ENCODE measurements around the gene HOMER1.

The HOMER1 gene

GRCh38 chr5:79464695-79465332, 49.1 kb downstream of the HOMER1 start:
- Histone ChIP-seq H3K4me1 (ENCODE audit: control insufficient read depth, low read length) (no peaks in the 10 kb centered on the region), H3K27ac (ENCODE audit: low read depth, low read length) (no peak overlapping the region), H3K4me2 (ENCODE audit: low read length) (no peak overlapping the region), H3K9me2 (replicated peaks; ENCODE audit: control insufficient read depth, low read length) (no peaks in the 10 kb centered on the region), H3K9me3 (ENCODE audit: control insufficient read depth, insufficient read depth, low read length) (no peaks in the 10 kb centered on the region), H3K27me3 (ENCODE audit: control insufficient read depth, low read length) (peaks cover 12% of the 10 kb centered on the region), H3F3A (ENCODE audit: control insufficient read depth, insufficient read depth) (no peaks in the 10 kb centered on the region), H4K20me1 (ENCODE audit: control insufficient read depth, insufficient read depth, low read depth, low read length) (no peaks in the 10 kb centered on the region), H3K4me3 (ENCODE audit: low read length) (no peak overlapping the region), H3K79me2 (ENCODE audit: control insufficient read depth, low read length) (no peaks in the 10 kb centered on the region), H3K36me3 (ENCODE audit: control insufficient read depth, low read length) (no peaks in the 10 kb centered on the region)
- peak; percentile 68 for TF ChIP-seq CTCF (IDR thresholded peaks at IDR 0.05; ENCODE audit: low read depth, low read length, poor library complexity, severe bottlenecking)
- TF ChIP-seq EZH2phosphoT487 (IDR thresholded peaks at IDR 0.05; ENCODE audit: borderline replicate concordance, low read length): no peak

- H3K27ac ChIP-seq (ENCODE audit: low read depth, low read length): no peak overlapping the region
- no peak overlapping the region for H3K4me2 ChIP-seq (ENCODE audit: low read length)
- TF ChIP-seq EZH2phosphoT487 (IDR thresholded peaks at IDR 0.05; ENCODE audit: borderline replicate concordance, low read length): no peak
- no peak for TF ChIP-seq CTCF (IDR thresholded peaks at IDR 0.05; ENCODE audit: low read depth, low read length, poor library complexity, severe bottlenecking)
- no peaks in the 10 kb centered on the region for H3K4me1 ChIP-seq (ENCODE audit: control insufficient read depth, low read length)
- no peaks in the 10 kb centered on the region for H3K9me2 ChIP-seq (replicated peaks; ENCODE audit: control insufficient read depth, low read length)
- H3K9me3 ChIP-seq (ENCODE audit: control insufficient read depth, insufficient read depth, low read length): no peaks in the 10 kb centered on the region
- no peaks in the 10 kb centered on the region for H4K20me1 ChIP-seq (ENCODE audit: control insufficient read depth, insufficient read depth, low read depth, low read length)
- peaks cover 12% of the 10 kb centered on the region for H3K27me3 ChIP-seq (ENCODE audit: control insufficient read depth, low read length)
- no peaks in the 10 kb centered on the region for H3K36me3 ChIP-seq (ENCODE audit: control insufficient read depth, low read length)
- no peak overlapping the region for H3K4me3 ChIP-seq (ENCODE audit: low read length)
- H3F3A ChIP-seq (ENCODE audit: control insufficient read depth, insufficient read depth): no peaks in the 10 kb centered on the region
- no peaks in the 10 kb centered on the region for H3K79me2 ChIP-seq (ENCODE audit: control insufficient read depth, low read length)
Observed at GRCh38 chr5:79464278-79464677, 49.7 kb downstream of the HOMER1 start.

GRCh38 chr5:79459626-79460025, 54.3 kb downstream of the HOMER1 start:
- Histone ChIP-seq H4K20me1 (ENCODE audit: control insufficient read depth, insufficient read depth, low read depth, low read length) (no peaks in the 10 kb centered on the region), H3K27ac (ENCODE audit: low read depth, low read length) (no peak overlapping the region), H3K9me3 (ENCODE audit: control insufficient read depth, insufficient read depth, low read length) (no peaks in the 10 kb centered on the region), H3K36me3 (ENCODE audit: control insufficient read depth, low read length) (no peaks in the 10 kb centered on the region), H3K4me3 (ENCODE audit: low read length) (no peak overlapping the region), H3K27me3 (ENCODE audit: control insufficient read depth, low read length) (peaks cover 20% of the 10 kb centered on the region), H3K79me2 (ENCODE audit: control insufficient read depth, low read length) (no peaks in the 10 kb centered on the region), H3K4me2 (ENCODE audit: low read length) (no peak overlapping the region), H3K4me1 (ENCODE audit: control insufficient read depth, low read length) (no peaks in the 10 kb centered on the region), H3F3A (ENCODE audit: control insufficient read depth, insufficient read depth) (no peaks in the 10 kb centered on the region), H3K9me2 (replicated peaks; ENCODE audit: control insufficient read depth, low read length) (no peaks in the 10 kb centered on the region)
- no peak for TF ChIP-seq CTCF (IDR thresholded peaks at IDR 0.05; ENCODE audit: low read depth, low read length, poor library complexity, severe bottlenecking)
- TF ChIP-seq EZH2phosphoT487 (IDR thresholded peaks at IDR 0.05; ENCODE audit: borderline replicate concordance, low read length): no peak
